Neutrophil (primary cell): ENCODE data around the gene IL1R2.
A peak's percentile ranks its signal among the peaks of the same experiment; 100 is the strongest.
"Not testable (repeated sequence)": the region's sequence is repeated elsewhere in the genome, so short reads cannot be mapped to it uniquely, and the experiment has no call there.

Source experiments
- H3K27ac ChIP-seq: fragments of 200-600 bp; sonication (generic); 2 replicates; pipeline ENCODE4 v1.5.1; 2016; ENCODE audit warnings: mild to moderate bottlenecking, moderate library complexity
- H3K27me3 ChIP-seq: fragments of 200-600 bp; sonication (generic); 2 replicates; pipeline ENCODE4 v1.6.0; 2016; ENCODE audit warnings: mild to moderate bottlenecking
- H3K36me3 ChIP-seq: fragments of 200-600 bp; sonication (generic); 2 replicates; pipeline ENCODE4 v1.5.1; 2017
- H3K4me1 ChIP-seq, 2 experiments: fragments of 200-600 bp in 1 of 2; sonication (generic) in 1 of 2; 1 replicate in 1 of 2; 2 replicates in 1 of 2; pipeline versions ENCODE4 v1.5.1 to v1.6.1; 2013 to 2016; ENCODE audit warnings: low read depth in 1 of 2, low read length in 1 of 2, mild to moderate bottlenecking in 1 of 2, moderate library complexity in 1 of 2; ENCODE audit not compliant: control insufficient read depth in 1 of 2, insufficient read depth in 1 of 2
- H3K4me3 ChIP-seq, 2 experiments: fragments of 200-600 bp in 1 of 2; sonication (generic) in 1 of 2; 1 replicate in 1 of 2; 2 replicates in 1 of 2; pipeline ENCODE4 v1.5.1; 2013 to 2016; ENCODE audit warnings: low read depth in 1 of 2, low read length in 1 of 2, mild to moderate bottlenecking in 1 of 2, moderate library complexity in 1 of 2
- H3K9me3 ChIP-seq: fragments of 200-600 bp; sonication (generic); 2 replicates; pipeline ENCODE4 v1.5.1; 2016
- TF ChIP-seq, protein P1 (sequence below): fragments of 200-600 bp; sonication (generic); IDR thresholded peaks from 2 replicates; pipeline ENCODE4 v1.5.1; 2016; ENCODE audit warnings: antibody characterized with exemption

Gene IL1R2

GRCh38 chr2:102066554-102066953 is 74.8 kb downstream of the IL1R2 start:
- H3K4me3 ChIP-seq, result no peak overlapping the region
- peaks cover 9% of the 10 kb centered on the region for H3K36me3 ChIP-seq
- no peak overlapping the region for H3K27ac ChIP-seq
- peaks cover 24 to 31% of the 10 kb centered on the region in 2 experiments for H3K4me1 ChIP-seq
- no peaks in the 10 kb centered on the region for H3K9me3 ChIP-seq
- no peaks in the 10 kb centered on the region for H3K27me3 ChIP-seq
- TF ChIP-seq, protein P1, sequence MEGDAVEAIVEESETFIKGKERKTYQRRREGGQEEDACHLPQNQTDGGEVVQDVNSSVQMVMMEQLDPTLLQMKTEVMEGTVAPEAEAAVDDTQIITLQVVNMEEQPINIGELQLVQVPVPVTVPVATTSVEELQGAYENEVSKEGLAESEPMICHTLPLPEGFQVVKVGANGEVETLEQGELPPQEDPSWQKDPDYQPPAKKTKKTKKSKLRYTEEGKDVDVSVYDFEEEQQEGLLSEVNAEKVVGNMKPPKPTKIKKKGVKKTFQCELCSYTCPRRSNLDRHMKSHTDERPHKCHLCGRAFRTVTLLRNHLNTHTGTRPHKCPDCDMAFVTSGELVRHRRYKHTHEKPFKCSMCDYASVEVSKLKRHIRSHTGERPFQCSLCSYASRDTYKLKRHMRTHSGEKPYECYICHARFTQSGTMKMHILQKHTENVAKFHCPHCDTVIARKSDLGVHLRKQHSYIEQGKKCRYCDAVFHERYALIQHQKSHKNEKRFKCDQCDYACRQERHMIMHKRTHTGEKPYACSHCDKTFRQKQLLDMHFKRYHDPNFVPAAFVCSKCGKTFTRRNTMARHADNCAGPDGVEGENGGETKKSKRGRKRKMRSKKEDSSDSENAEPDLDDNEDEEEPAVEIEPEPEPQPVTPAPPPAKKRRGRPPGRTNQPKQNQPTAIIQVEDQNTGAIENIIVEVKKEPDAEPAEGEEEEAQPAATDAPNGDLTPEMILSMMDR, result no peak

- H3K27me3 ChIP-seq, H3K36me3 ChIP-seq, H3K4me3 ChIP-seq, H3K27ac ChIP-seq, H3K9me3 ChIP-seq: not testable (repeated sequence)
- peaks cover 24 to 31% of the 10 kb centered on the region in 2 experiments for H3K4me1 ChIP-seq
Observed at GRCh38 chr2:102068126-102068525, 76.4 kb downstream of the IL1R2 start.

DNA sequence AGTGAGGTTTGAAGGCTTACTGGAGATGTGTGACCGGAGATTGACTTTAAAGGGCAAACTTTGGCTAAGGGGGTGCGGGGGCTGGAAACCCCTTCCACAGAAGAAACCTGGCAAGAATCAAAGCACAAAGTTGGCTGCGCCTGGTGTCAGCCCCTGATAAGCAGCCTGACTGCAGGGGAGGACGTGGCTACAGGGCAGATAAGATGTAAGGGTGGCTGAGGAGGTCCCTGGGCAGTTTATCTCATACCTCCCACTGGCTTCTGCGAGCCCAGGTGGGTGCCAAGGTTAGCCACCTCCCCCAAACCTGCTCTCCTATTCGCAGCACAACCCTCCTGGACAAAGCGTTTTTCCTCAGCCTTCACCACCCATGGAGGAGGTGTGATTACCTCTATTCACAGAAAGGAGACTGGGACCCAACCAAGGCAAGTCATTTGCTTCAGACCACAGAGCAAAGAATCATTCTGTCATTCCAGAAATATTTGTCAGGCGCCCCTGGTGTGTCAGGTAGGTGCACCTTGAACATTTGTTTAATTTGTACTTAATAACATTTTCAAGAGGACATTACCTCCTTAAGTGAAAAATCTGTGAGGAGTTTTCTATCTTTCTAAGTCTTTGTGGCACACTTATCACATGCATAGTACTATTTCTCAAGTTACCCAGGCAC is 77.7 kb downstream of the IL1R2 start:
- Histone ChIP-seq H3K9me3 (no peaks in the 10 kb centered on the region), H3K27ac (no peak overlapping the region), H3K27me3 (no peaks in the 10 kb centered on the region), H3K36me3 (peaks cover 9% of the 10 kb centered on the region), H3K4me3 (no peak overlapping the region), H3K4me1 (peaks cover 20 to 28% of the 10 kb centered on the region in 2 experiments)
- TF ChIP-seq, protein P1, result no peak

GRCh38 chr2:102070058-102070642 is 78.4 kb downstream of the IL1R2 start:
- TF ChIP-seq, protein P1, result no peak
- H3K27me3 ChIP-seq, result no peaks in the 10 kb centered on the region
- peaks cover 24 to 28% of the 10 kb centered on the region in 2 experiments for H3K4me1 ChIP-seq
- H3K4me3 ChIP-seq, result no peak overlapping the region
- no peaks in the 10 kb centered on the region for H3K9me3 ChIP-seq
- H3K27ac ChIP-seq, result no peak overlapping the region
- H3K36me3 ChIP-seq, result peaks cover 9% of the 10 kb centered on the region

DNA sequence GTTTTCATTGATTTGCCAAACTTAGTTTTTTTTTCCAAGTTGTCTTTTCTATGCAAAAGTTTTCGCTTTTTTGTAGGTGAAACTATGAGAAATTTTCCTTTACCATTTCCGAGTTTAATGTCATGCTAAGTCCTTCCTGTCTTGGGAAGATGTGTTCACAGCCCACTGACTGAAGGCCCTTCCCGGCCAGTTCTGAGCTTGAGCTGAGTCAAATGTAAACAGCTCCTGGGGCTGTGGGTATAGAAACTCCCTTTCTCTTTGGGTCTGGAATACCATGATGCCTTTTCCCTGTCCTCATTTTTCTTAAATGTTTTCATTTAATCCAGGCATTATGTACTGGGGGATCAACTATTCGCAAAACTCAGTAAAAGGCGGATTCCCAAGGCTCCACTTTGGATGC is 81.0 kb downstream of the IL1R2 start:
- TF ChIP-seq, protein P1, result no peak
- H3K36me3 ChIP-seq, result peaks cover 9% of the 10 kb centered on the region
- no peak overlapping the region for H3K27ac ChIP-seq
- peaks cover 16 to 18% of the 10 kb centered on the region in 2 experiments for H3K4me1 ChIP-seq
- H3K9me3 ChIP-seq, result no peaks in the 10 kb centered on the region
- no peak overlapping the region for H3K4me3 ChIP-seq
- H3K27me3 ChIP-seq, result no peaks in the 10 kb centered on the region

- TF ChIP-seq, protein P1, result no peak
- Histone ChIP-seq H3K27ac (peak overlapping the region; percentile 82), H3K36me3 (peaks cover 9% of the 10 kb centered on the region), H3K4me3 (no peak overlapping the region), H3K27me3 (no peaks in the 10 kb centered on the region), H3K9me3 (no peaks in the 10 kb centered on the region), H3K4me1 (peaks cover 16 to 18% of the 10 kb centered on the region in 2 experiments)
Observed at GRCh38 chr2:102073168-102073724, 81.5 kb downstream of the IL1R2 start.
